Osteocyte (in vitro differentiated cells): Measurements from ENCODE around the gene NCOA3. TPM values are rescaled to one million over a fixed set of nuclear protein-coding genes. Genes with fewer than 3 reads are reported as not detected.

ENCODE experiments used
- DNase-seq: peaks from one replicate; pipeline ENCODE4 v3.0.0; 2021; ENCODE audit warnings: mixed read lengths; ENCODE audit not compliant: unreplicated experiment; ENCODE audit errors: extremely low spot score
- H3K27ac Mint-ChIP-seq: one replicate; pipeline ENCODE4 v1.8.0; 2021; ENCODE audit warnings: mild to moderate bottlenecking, mixed read lengths; ENCODE audit not compliant: unreplicated experiment
- H3K27me3 Mint-ChIP-seq: one replicate; pipeline ENCODE4 v1.8.0; 2021; ENCODE audit warnings: mixed read lengths; ENCODE audit not compliant: unreplicated experiment
- H3K36me3 Mint-ChIP-seq: one replicate; pipeline ENCODE4 v1.8.0; 2021; ENCODE audit warnings: mixed read lengths; ENCODE audit not compliant: unreplicated experiment
- H3K4me1 Mint-ChIP-seq: one replicate; pipeline ENCODE4 v1.8.0; 2021; ENCODE audit warnings: mixed read lengths; ENCODE audit not compliant: unreplicated experiment
- H3K4me3 Mint-ChIP-seq: one replicate; pipeline ENCODE4 v1.8.0; 2021; ENCODE audit warnings: mild to moderate bottlenecking, moderate library complexity, mixed read lengths; ENCODE audit not compliant: unreplicated experiment
- H3K9me3 Mint-ChIP-seq: one replicate; pipeline ENCODE4 v1.8.0; 2021; ENCODE audit warnings: mixed read lengths; ENCODE audit not compliant: unreplicated experiment
- CTCF ChIP-seq: fragments of 200-600 bp; sonication (generic); IDR thresholded peaks from 2 replicates; pipeline ENCODE4 v1.5.0; 2021; ENCODE audit warnings: antibody characterized with exemption, mild to moderate bottlenecking, moderate library complexity
- total RNA-seq: library from RNA; stranded (reverse); gene quantifications from 2 replicates; pipeline ENCODE4 v1.2.1, GENCODE V29; 2021

The NCOA3 gene
- total RNA-seq, 1 donor from 2014 or later = 75.9 TPM

- no peaks in the 10 kb centered on the region for H3K9me3 Mint-ChIP-seq
- H3K27me3 Mint-ChIP-seq = no peaks in the 10 kb centered on the region
- TF ChIP-seq CTCF = no peak
- DNase-seq = no peak
- H3K4me3 Mint-ChIP-seq = no peak overlapping the region
- H3K4me1 Mint-ChIP-seq = peaks cover 35% of the 10 kb centered on the region
- no peaks in the 10 kb centered on the region for H3K36me3 Mint-ChIP-seq
- H3K27ac Mint-ChIP-seq = peak overlapping the region; percentile 11
These were observed 34.8 kb upstream of the NCOA3 start for GRCh38 chr20:47466704-47467459.

GRCh38 chr20:47468290-47469050 is 33.2 kb upstream of the NCOA3 start:
- Mint-ChIP-seq H3K27me3 (no peaks in the 10 kb centered on the region), H3K4me3 (no peak overlapping the region), H3K4me1 (peaks cover 34% of the 10 kb centered on the region), H3K9me3 (no peaks in the 10 kb centered on the region), H3K27ac (no peak overlapping the region), H3K36me3 (no peaks in the 10 kb centered on the region)
- no peak for DNase-seq
- no peak for TF ChIP-seq CTCF

GRCh38 chr20:47475419-47476044 is 26.2 kb upstream of the NCOA3 start:
- no peak overlapping the region for H3K27ac Mint-ChIP-seq
- H3K9me3 Mint-ChIP-seq = no peaks in the 10 kb centered on the region
- H3K27me3 Mint-ChIP-seq = no peaks in the 10 kb centered on the region
- no peak overlapping the region for H3K4me3 Mint-ChIP-seq
- no peaks in the 10 kb centered on the region for H3K4me1 Mint-ChIP-seq
- H3K36me3 Mint-ChIP-seq = no peaks in the 10 kb centered on the region
- no peak for DNase-seq
- TF ChIP-seq CTCF = no peak

- Mint-ChIP-seq H3K27me3 (no peaks in the 10 kb centered on the region), H3K27ac (no peak overlapping the region), H3K4me3 (no peak overlapping the region), H3K4me1 (no peaks in the 10 kb centered on the region), H3K36me3 (no peaks in the 10 kb centered on the region), H3K9me3 (no peaks in the 10 kb centered on the region)
- no peak for DNase-seq
- no peak for TF ChIP-seq CTCF
These were observed 25.2 kb upstream of the NCOA3 start for GRCh38 chr20:47476452-47476851.

GRCh38 chr20:47479093-47479492 is 22.6 kb upstream of the NCOA3 start:
- Mint-ChIP-seq H3K4me1 (peaks cover under 1% of the 10 kb centered on the region), H3K9me3 (no peaks in the 10 kb centered on the region), H3K36me3 (no peaks in the 10 kb centered on the region), H3K27ac (no peak overlapping the region), H3K27me3 (no peaks in the 10 kb centered on the region), H3K4me3 (no peak overlapping the region)
- TF ChIP-seq CTCF = no peak
- no peak for DNase-seq
